AG20443 (cell line): ENCODE measurements around the gene LPO.

Source experiments
- DNase-seq: peaks from one replicate; pipeline ENCODE4 v3.0.0; 2012; ENCODE audit warnings: low spot score, mixed read lengths

The LPO gene

GRCh38 chr17:58303971-58304749, 65.8 kb downstream of the LPO start:
- peak; percentile 84 for DNase-seq

- DNase-seq: no peak
These were observed 66.5 kb downstream of the LPO start for GRCh38 chr17:58304750-58305486.

- DNase-seq: no peak
These were observed 67.2 kb downstream of the LPO start for GRCh38 chr17:58305626-58306025.

- DNase-seq: no peak
These were observed 68.0 kb downstream of the LPO start for GRCh38 chr17:58306131-58306951.

- no peak for DNase-seq
These were observed 69.2 kb downstream of the LPO start for GRCh38 chr17:58307468-58308172.

GRCh38 chr17:58308173-58308984, 70.0 kb downstream of the LPO start:
- no peak for DNase-seq

GRCh38 chr17:58308985-58309917, 70.9 kb downstream of the LPO start:
- DNase-seq: no peak

GRCh38 chr17:58309918-58310259, 71.5 kb downstream of the LPO start:
- no peak for DNase-seq

GRCh38 chr17:58310511-58311428, 72.4 kb downstream of the LPO start:
- DNase-seq: no peak

- no peak for DNase-seq
These were observed 73.1 kb downstream of the LPO start for GRCh38 chr17:58311429-58311894.

- no peak for DNase-seq
These were observed 73.7 kb downstream of the LPO start for GRCh38 chr17:58312021-58312630.

GRCh38 chr17:58312829-58313228, 74.4 kb downstream of the LPO start:
- no peak for DNase-seq

- DNase-seq: no peak
These were observed 75.7 kb downstream of the LPO start for GRCh38 chr17:58313815-58314705.

- DNase-seq: no peak
These were observed 76.3 kb downstream of the LPO start for GRCh38 chr17:58314706-58315015.

- no peak for DNase-seq
These were observed 76.9 kb downstream of the LPO start for GRCh38 chr17:58315281-58315711.

- DNase-seq: no peak
These were observed 77.4 kb downstream of the LPO start for GRCh38 chr17:58315750-58316149.

GRCh38 chr17:58316260-58316960, 78.0 kb downstream of the LPO start:
- no peak for DNase-seq
